ENCODE data around the gene TSC22D2. TPM values are rescaled to one million over a fixed set of nuclear protein-coding genes. Genes with fewer than 3 reads are reported as not detected.

The TSC22D2 gene
- total and polyA plus RNA-seq, 2 of the 4 experiments (the other 2 are of a cell fraction) = 12.2 to 20.5 TPM

GRCh38 chr3:150371741-150372254 lies 36.3 kb upstream of the TSC22D2 start:
- Histone ChIP-seq H2AK9ac (replicated peaks; ENCODE audit: low read depth, low read length, poor library complexity) (no peak overlapping the region), H4K5ac (ENCODE audit: low read depth, low read length) (peak overlapping the region; percentile 97), H2BK15ac (ENCODE audit: low read depth, low read length) (peak overlapping the region; percentile 79), H3K27me3 (ENCODE audit: control insufficient read depth, insufficient read depth, low read length) (no peaks in the 10 kb centered on the region), H4K8ac (ENCODE audit: low read depth in 2 of 2, low read length in 2 of 2) (peak overlapping the region; percentile 52 to 97), H2AFZ (replicated peaks; ENCODE audit: low read length, poor library complexity) (peak overlapping the region; percentile 36), H3K18ac (ENCODE audit: low read depth, low read length) (peak overlapping the region; percentile 99), H4K91ac (ENCODE audit: insufficient read depth, low read depth, low read length) (peak overlapping the region; percentile 88), H3K9me1 (ENCODE audit: insufficient read depth, low read length) (0 out of 2 replicates have a peak, but pooled peaks cover 4% of the 10 kb centered on the region), H3K56ac (ENCODE audit: extremely low read depth, insufficient read depth, low read length) (peak overlapping the region; percentile 98), H2AK5ac (ENCODE audit: low read depth, low read length) (peak overlapping the region; percentile 78; the same call in 1 of the 2 replicates), H3K79me1 (ENCODE audit: low read depth in 1 of 2, low read length in 2 of 2) (peaks cover 5 to 14% of the 10 kb centered on the region in 2 experiments; a peak in 3 of 4 replicates), H3K4me3 (ENCODE audit: insufficient read depth, low read depth, low read length) (peak overlapping the region; percentile 38), H3K23ac (ENCODE audit: low read depth, low read length) (peak overlapping the region; percentile 98), H2BK20ac (ENCODE audit: low read depth, low read length) (peak overlapping the region; percentile 76), H3K4me1 (ENCODE audit: control insufficient read depth, insufficient read depth, low read length) (peaks cover 9% of the 10 kb centered on the region), H3K9ac (ENCODE audit: low read depth, low read length) (peak overlapping the region; percentile 95), H3K4me2 (ENCODE audit: low read depth, low read length) (peak overlapping the region; percentile 71), H2BK5ac (ENCODE audit: low read depth, low read length, poor library complexity, severe bottlenecking) (peak overlapping the region; percentile 100), H2BK120ac (ENCODE audit: low read depth, low read length) (peak overlapping the region; percentile 95), H3K36me3 (ENCODE audit: control insufficient read depth, insufficient read depth, low read length) (no peaks in the 10 kb centered on the region), H4K20me1 (ENCODE audit: insufficient read depth, low read length) (no peaks in the 10 kb centered on the region), H3K27ac (ENCODE audit: insufficient read depth, low read length) (peak overlapping the region; percentile 92), H3K4ac (ENCODE audit: low read depth, low read length) (peak overlapping the region; percentile 98), H3K14ac (replicated peaks; ENCODE audit: low read depth, low read length) (peak overlapping the region; percentile 98), H3K9me3 (ENCODE audit: control insufficient read depth, insufficient read depth, low read length) (no peaks in the 10 kb centered on the region)
- in situ Hi-C loops (cut with MboI; ENCODE audit: low sequenced_read_pairs) (no loop called here), intact Hi-C loops (cut with micrococcal nuclease) (loop anchor here (1.0 to 2.0 kb wide), 5 partner anchors 37 to 135 kb away; partner anchors contain the start of gene TSC22D2), dilution Hi-C loops (cut with HindIII; ENCODE audit: low sequenced_read_pairs, unreplicated experiment) (no loop called here)
- 0% methylated on average over 1 of the region's 6 CpGs; no CpG with 5 or more reads in 1 of the 2 experiments for whole genome bisulfite sequencing, 2 experiments (ENCODE audit: extremely low coverage in 2 of 2, insufficient read length in 1 of 2)
- DNase-seq (peak; percentile 99), ATAC-seq (ENCODE audit: low read depth) (peak; percentile 50)
- ChIA-PET POLR2A (ENCODE audit: unreplicated experiment) (interaction anchor here (0.7 kb wide), 1 partner anchor 111 kb away, joined by 6 read pairs; no protein-coding TSS in a partner anchor), CTCF (interaction anchor here (0.7 kb wide), 1 partner anchor 39 kb away, joined by 3 read pairs; no protein-coding TSS in a partner anchor)
- BruUV-seq (replicated peaks) = no TSS peak
- TF ChIP-seq POLR2A (IDR thresholded peaks at IDR 0.05; ENCODE audit: low read depth, low read length) = peak; percentile 75; the same call in 1 of the 2 replicates
- peak; percentile 32; the same call in 1 of the 2 replicates for TF ChIP-seq BHLHE40 (IDR thresholded peaks at IDR 0.05; ENCODE audit: low read depth, low read length)
- no peak for TF ChIP-seq MXI1 (IDR thresholded peaks at IDR 0.05; ENCODE audit: borderline replicate concordance, low read depth, low read length)
- no peak for TF ChIP-seq RAD21 (IDR thresholded peaks at IDR 0.05; ENCODE audit: low read length)
- TF ChIP-seq MAZ (IDR thresholded peaks at IDR 0.05; ENCODE audit: borderline replicate concordance, low read depth, low read length) = no peak
- TF ChIP-seq RCOR1 (IDR thresholded peaks at IDR 0.05; ENCODE audit: insufficient replicate concordance, low read length) = peak; percentile 49
- peak; percentile 49; the same call in 1 of the 2 replicates for TF ChIP-seq FOS (IDR thresholded peaks at IDR 0.05; ENCODE audit: low read depth, low read length)
- TF ChIP-seq CTCF (conservative IDR thresholded peaks at IDR 0.05; ENCODE audit: low read depth, low read length) = no peak
- no peak for TF ChIP-seq USF2 (IDR thresholded peaks at IDR 0.05; ENCODE audit: low read depth, low read length)
- TF ChIP-seq RFX5 (IDR thresholded peaks at IDR 0.05; ENCODE audit: low read depth, low read length) = no peak
- peak; percentile 43; the same call in 1 of the 2 replicates for TF ChIP-seq MAFK (IDR thresholded peaks at IDR 0.05; ENCODE audit: low read depth, low read length)
- no peak for TF ChIP-seq CHD1 (IDR thresholded peaks at IDR 0.05; ENCODE audit: low read depth, low read length)
- TF ChIP-seq NFE2L2 (IDR thresholded peaks at IDR 0.05; ENCODE audit: low read depth, low read length) = no peak
- TF ChIP-seq ELK1 (IDR thresholded peaks at IDR 0.05; ENCODE audit: borderline replicate concordance, low read depth, low read length) = no peak
- TF ChIP-seq CEBPB (IDR thresholded peaks at IDR 0.05; ENCODE audit: low read depth, low read length) = peak; percentile 96
